ENCODE measurements around the gene KCNIP4.

KCNIP4 gene

DNA sequence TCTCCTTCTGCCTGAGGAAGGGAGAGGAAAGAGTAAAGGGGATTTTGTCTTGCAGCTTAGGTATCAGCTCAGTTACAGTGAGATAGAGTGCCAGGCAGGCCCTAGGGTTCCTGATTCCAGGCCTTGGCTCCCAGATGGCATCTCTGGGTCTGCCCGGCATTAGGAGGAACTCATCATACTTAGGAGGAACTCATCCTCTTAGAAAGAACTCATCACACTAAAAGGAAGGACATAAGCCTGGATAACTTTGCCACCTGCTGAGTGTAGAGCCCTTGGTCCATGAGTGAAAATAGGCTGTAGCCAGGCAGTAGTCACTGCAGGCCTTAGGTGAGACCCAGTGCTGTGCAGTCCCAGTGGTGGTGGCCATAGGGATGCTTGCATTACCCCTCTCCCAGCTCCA is 881.2 kb downstream of the KCNIP4 start:
- TF ChIP-seq, protein P1, sequence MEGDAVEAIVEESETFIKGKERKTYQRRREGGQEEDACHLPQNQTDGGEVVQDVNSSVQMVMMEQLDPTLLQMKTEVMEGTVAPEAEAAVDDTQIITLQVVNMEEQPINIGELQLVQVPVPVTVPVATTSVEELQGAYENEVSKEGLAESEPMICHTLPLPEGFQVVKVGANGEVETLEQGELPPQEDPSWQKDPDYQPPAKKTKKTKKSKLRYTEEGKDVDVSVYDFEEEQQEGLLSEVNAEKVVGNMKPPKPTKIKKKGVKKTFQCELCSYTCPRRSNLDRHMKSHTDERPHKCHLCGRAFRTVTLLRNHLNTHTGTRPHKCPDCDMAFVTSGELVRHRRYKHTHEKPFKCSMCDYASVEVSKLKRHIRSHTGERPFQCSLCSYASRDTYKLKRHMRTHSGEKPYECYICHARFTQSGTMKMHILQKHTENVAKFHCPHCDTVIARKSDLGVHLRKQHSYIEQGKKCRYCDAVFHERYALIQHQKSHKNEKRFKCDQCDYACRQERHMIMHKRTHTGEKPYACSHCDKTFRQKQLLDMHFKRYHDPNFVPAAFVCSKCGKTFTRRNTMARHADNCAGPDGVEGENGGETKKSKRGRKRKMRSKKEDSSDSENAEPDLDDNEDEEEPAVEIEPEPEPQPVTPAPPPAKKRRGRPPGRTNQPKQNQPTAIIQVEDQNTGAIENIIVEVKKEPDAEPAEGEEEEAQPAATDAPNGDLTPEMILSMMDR (IDR thresholded peaks at IDR 0.05; ENCODE audit: insufficient read depth, low read length, missing control alignments): no peak
- DNase-seq (ENCODE audit: low read depth, low spot score): no peak
- CTCF ChIA-PET: no interaction called here
- POLR2A ChIA-PET: no interaction called here
- no peak overlapping the region for H3K4me3 ChIP-seq (ENCODE audit: low read depth, low read length)

DNA sequence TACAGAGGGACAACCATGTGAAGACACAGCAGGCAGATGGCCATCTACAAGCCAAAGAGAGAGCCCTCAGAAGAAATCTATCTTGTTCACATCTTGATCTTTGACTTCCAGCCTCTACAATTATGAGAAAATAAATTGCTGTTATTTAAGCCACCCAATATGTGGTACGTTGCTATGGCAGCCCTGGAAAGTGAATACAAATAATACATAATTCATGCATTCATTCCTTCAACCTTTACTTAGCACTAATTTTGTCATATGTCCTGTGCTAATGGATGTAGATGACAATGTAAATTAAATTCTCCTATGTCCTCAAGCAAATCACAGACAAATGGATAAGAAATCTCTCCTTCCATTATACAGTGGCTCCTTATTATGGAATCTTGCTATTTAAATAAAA is 886.7 kb downstream of the KCNIP4 start:
- CTCF ChIA-PET: no interaction called here
- DNase-seq (ENCODE audit: low read depth, low spot score): no peak

DNA sequence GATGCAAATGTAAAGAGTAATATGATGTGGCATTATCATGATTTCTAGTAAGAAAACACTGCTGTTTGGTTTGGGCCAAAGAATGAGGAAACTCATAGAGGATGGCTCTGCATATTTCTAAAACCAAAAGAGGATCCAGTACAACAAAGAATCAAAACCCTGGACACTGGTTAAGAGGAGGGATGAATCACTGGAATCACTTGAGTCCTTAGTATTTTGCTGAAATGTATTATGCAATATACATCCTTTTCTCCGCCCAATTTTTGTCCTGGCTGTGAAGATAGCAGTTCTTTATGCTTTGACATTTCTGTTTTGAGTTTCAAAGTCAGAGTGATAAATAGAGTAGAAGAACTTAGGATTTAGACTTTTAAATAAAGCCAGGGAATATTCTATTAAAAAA is 902.4 kb downstream of the KCNIP4 start:
- ChIA-PET CTCF (no interaction called here), POLR2A (no interaction called here)
- no peak overlapping the region for H3K4me3 ChIP-seq (ENCODE audit: low read depth, low read length)
- DNase-seq (ENCODE audit: low read depth, low spot score): no peak
- TF ChIP-seq, protein P1 (IDR thresholded peaks at IDR 0.05; ENCODE audit: insufficient read depth, low read length, missing control alignments): no peak

More for the DNA sequence above, 886.7 kb downstream of the KCNIP4 start:
- no peak overlapping the region for H3K4me3 ChIP-seq (ENCODE audit: low read depth, low read length)
- TF ChIP-seq, protein P1 (IDR thresholded peaks at IDR 0.05; ENCODE audit: insufficient read depth, low read length, missing control alignments): no peak
- POLR2A ChIA-PET: no interaction called here

DNA sequence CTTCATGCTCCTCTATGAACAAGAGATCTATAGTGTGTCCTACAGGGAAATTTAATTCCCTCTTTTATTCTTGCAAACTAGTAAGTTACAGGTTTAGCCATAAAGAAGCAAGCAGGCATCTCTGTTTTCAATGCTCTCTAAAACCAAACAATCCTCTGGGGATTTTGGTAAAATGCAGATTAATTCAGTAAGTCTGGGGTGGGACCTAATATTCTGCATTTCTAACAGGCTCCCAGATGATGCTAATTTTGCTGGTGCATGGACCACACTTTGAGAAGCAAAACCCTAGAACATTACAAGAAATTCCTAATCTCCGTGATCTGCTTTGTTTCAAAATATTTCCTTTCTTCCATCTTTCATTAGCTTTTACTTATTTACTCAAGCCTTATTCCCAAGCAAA is 903.5 kb downstream of the KCNIP4 start:
- no peak for DNase-seq (ENCODE audit: low read depth, low spot score)
- CTCF ChIA-PET: no interaction called here
- POLR2A ChIA-PET: no interaction called here
- H3K4me3 ChIP-seq (ENCODE audit: low read depth, low read length): no peak overlapping the region
- TF ChIP-seq, protein P1 (IDR thresholded peaks at IDR 0.05; ENCODE audit: insufficient read depth, low read length, missing control alignments): no peak

DNA sequence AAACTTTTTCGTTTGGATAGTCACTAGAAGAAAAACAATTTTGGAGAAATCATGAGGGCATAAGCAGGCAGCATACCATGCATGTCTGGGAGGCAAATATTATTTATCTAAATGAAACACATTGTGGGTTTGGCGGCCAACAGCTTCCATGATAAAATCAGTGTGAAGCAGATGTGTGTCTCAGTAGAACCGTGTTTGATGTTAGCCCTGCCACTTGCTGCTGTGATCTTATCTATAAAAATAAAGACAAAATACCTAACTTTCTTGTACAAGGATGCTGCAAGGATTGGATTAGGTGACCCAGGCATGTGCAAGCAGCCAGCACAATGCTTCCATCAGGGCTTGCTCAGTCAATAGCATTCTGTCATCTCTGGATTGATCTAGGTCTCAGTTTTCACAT is 906.9 kb downstream of the KCNIP4 start:
- H3K4me3 ChIP-seq (ENCODE audit: low read depth, low read length): no peak overlapping the region
- CTCF ChIA-PET: no interaction called here
- POLR2A ChIA-PET: no interaction called here
- DNase-seq (ENCODE audit: low read depth, low spot score): no peak
- TF ChIP-seq, protein P1 (IDR thresholded peaks at IDR 0.05; ENCODE audit: insufficient read depth, low read length, missing control alignments): no peak

DNA sequence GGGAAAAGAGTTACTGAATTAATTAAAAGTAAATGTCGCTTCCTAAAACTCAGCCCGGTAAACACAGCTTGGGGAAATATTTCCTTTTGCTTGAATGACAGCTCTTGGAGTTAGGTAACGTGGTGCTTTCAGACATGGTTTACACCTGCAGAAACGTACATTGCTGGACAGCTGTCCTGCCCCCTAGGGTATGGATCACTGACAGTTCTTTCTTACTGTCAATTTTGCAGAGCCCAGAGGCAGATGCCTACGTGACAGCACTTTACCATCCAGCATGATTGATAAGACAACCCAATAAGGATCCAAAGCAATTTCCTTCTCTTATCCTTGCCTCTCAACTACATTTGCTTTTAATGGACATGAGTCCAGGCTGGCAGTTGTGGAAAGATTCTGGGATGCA is 913.8 kb downstream of the KCNIP4 start:
- TF ChIP-seq, protein P1 (IDR thresholded peaks at IDR 0.05; ENCODE audit: insufficient read depth, low read length, missing control alignments): no peak
- ChIA-PET CTCF (no interaction called here), POLR2A (no interaction called here)
- H3K4me3 ChIP-seq (ENCODE audit: low read depth, low read length): no peak overlapping the region
- no peak for DNase-seq (ENCODE audit: low read depth, low spot score)
